Activated CD4-positive, alpha-beta T cell treated with anti-CD3 and anti-CD28 coated beads, Interleukin-2, Interleukin-6, amounts not matched to agents 100 ng/mL and 50 ng/mL, durations not matched to agents 16 hours and 8 hours (primary cell): ENCODE data around the gene FBXO15.

Experiments used
- DNase-seq: peaks from one replicate; pipeline ENCODE4 v3.0.0-alpha.2; 2020

Gene FBXO15

GRCh38 chr18:74153377-74153776 is 5.7 kb upstream of the FBXO15 start:
- DNase-seq: no peak

GRCh38 chr18:74152857-74153256 is 5.2 kb upstream of the FBXO15 start:
- DNase-seq: no peak

GRCh38 chr18:74152270-74152669 is 4.6 kb upstream of the FBXO15 start:
- DNase-seq: no peak

GRCh38 chr18:74149878-74150277 is 2.2 kb upstream of the FBXO15 start:
- DNase-seq: no peak

GRCh38 chr18:74148543-74149070 is 973 bp upstream of the FBXO15 start:
- DNase-seq: peak; percentile 17

- DNase-seq: no peak
Observed at GRCh38 chr18:74147491-74147778, 199 bp downstream of the FBXO15 start.

GRCh38 chr18:74146756-74147155 is 878 bp downstream of the FBXO15 start:
- DNase-seq: no peak

- no peak for DNase-seq
Observed at GRCh38 chr18:74142252-74142651, 5.4 kb downstream of the FBXO15 start.

- DNase-seq: no peak
Observed at GRCh38 chr18:74141667-74142066, 6.0 kb downstream of the FBXO15 start.

- DNase-seq: no peak
Observed at GRCh38 chr18:74140582-74140981, 7.1 kb downstream of the FBXO15 start.

- peak; percentile 61 for DNase-seq
Observed at GRCh38 chr18:74139888-74140287, 7.7 kb downstream of the FBXO15 start.

- no peak for DNase-seq
Observed at GRCh38 chr18:74139411-74139810, 8.2 kb downstream of the FBXO15 start.

- DNase-seq: no peak
Observed at GRCh38 chr18:74137920-74138538, 9.6 kb downstream of the FBXO15 start.

- DNase-seq: no peak
Observed at GRCh38 chr18:74132201-74132600, 15.4 kb downstream of the FBXO15 start.

- DNase-seq: no peak
Observed at GRCh38 chr18:74131124-74131523, 16.5 kb downstream of the FBXO15 start.

GRCh38 chr18:74128159-74128558 is 19.5 kb downstream of the FBXO15 start:
- DNase-seq: no peak

GRCh38 chr18:74126684-74127655 is 20.7 kb downstream of the FBXO15 start:
- no peak for DNase-seq

- DNase-seq: no peak
Observed at GRCh38 chr18:74124642-74125041, 23.0 kb downstream of the FBXO15 start.

GRCh38 chr18:74123200-74123599 is 24.4 kb downstream of the FBXO15 start:
- no peak for DNase-seq

GRCh38 chr18:74116633-74117554 is 30.7 kb downstream of the FBXO15 start:
- DNase-seq: peak; percentile 27

GRCh38 chr18:74115046-74115445 is 32.6 kb downstream of the FBXO15 start:
- no peak for DNase-seq

- no peak for DNase-seq
Observed at GRCh38 chr18:74114116-74114515, 33.5 kb downstream of the FBXO15 start.

- no peak for DNase-seq
Observed at GRCh38 chr18:74113711-74114110, 33.9 kb downstream of the FBXO15 start.
